DMS79 (cell line): Measurements from ENCODE around the gene LGALS7.
"Not testable (repeated sequence)": the region's sequence is repeated elsewhere in the genome, so short reads cannot be mapped to it uniquely, and the experiment has no call there.

Experiments
- DNase-seq: peaks from one replicate; lab custom pipeline; 2025; lab: John Stamatoyannopoulos, UW

Gene LGALS7

DNA sequence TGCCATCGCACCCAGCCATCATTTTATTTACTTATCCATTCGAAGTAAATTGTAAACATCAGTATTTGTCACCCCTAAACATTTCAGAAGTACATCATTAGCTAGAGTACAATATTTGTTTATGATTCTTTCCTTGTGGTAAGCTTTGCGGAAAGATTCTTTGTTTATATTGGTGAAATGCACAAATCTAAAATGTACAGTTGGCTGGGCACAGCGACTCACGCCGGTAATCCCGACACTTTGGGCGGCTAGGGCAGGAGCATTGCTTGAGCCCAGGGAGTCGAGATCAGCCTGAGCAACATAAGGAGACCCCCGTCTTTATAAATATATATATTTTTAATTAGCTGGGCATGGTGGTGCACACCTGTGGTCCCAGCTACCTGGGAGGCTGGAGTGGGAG, 25.8 kb upstream of the LGALS7 start:
- DNase-seq, result no peak

DNA sequence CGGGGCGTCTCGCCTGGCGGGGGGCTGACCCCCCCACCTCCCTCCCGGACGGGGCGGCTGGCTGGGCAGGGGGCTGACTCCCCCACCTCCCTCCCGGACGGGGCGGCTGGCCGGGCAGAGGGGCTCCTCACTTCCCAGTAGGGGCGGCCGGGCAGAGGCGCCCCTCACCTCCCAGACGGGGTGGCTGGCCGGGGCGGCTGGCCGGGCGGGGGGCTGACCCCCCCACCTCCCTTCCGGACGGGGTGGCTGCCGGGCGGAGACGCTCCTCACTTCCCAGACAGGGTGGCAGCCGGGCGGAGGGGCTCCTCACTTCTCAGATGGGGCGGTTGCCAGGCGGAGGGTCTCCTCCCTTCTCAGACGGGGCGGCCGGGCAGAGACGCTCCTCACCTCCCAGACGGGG, 24.5 kb upstream of the LGALS7 start:
- not testable (repeated sequence) for DNase-seq

DNA sequence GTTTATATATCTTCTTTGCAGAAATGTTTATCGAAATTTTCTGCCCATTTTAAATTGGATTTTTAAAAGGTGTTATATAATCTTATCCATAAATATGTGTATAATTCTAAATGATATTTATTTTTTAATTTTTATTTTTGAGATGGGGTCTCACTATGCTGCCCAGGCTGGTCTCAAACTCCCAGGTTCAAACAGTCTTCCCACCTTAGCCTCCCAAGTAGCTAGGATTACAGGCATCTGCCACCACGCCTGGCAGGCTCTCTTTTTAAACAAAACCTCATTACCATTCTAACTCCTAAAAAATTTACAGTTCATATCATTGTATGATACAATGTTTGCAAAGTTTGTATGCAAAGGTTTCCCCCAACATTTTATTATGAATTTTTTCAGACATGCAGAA, 22.8 kb upstream of the LGALS7 start:
- no peak for DNase-seq

DNA sequence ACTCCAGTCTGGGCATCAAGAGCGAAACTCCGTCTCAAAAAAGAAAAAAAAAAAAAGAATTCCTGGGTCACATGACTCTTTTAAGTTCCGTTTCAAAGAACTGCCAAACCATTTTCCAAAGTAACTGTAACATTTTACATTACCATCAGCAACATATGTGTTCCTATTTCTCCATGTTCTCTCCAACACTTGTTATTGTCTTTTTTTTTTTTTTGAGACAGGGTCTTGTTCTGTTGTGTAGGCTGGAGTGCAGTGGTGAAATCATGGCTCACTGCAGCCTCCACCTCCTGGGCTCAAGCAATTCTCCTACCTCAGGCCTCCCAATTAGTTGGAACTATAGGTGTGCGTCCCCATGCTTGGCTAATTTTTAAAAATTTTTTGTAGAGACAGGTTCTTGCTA, 22.2 kb upstream of the LGALS7 start:
- no peak for DNase-seq

DNA sequence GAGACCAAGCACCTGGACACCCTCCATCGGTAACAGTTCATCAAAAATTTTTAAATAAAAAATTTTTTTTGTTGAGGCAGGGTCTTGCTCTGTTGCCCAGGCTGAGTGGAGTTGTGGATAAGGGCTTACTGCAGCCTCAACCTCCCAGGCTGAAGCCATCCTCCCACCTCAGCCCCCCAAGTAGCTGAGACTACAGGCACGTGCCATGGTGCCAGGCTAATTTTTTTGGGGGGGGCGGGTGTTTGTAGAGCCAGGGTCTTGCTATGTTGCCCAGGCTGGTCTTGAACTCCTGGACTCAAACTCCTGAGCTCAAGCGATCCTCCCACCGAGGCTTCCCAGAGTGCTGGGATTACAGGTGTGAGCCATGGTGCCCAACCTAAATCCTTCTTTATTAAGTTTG, 20.4 kb upstream of the LGALS7 start:
- no peak for DNase-seq

DNA sequence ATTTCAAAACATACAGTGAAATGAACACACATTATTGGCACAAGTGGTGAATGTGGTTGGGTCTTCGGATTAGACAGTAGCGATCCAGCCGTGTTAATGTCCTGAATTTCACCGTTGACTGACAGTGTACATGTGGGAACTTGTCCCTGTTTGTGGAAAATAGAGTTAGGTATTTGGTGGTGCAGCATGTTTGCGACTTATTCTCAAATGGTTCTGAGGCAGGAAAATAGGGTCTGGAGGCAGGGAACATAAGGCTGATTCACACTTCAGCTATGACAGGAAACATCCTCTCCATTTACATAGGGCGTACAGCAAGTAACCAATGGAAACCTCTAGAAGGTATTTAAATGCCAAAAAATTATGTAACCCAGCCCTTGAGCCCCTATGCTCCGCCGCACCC, 19.9 kb upstream of the LGALS7 start:
- peak; percentile 53 for DNase-seq

DNA sequence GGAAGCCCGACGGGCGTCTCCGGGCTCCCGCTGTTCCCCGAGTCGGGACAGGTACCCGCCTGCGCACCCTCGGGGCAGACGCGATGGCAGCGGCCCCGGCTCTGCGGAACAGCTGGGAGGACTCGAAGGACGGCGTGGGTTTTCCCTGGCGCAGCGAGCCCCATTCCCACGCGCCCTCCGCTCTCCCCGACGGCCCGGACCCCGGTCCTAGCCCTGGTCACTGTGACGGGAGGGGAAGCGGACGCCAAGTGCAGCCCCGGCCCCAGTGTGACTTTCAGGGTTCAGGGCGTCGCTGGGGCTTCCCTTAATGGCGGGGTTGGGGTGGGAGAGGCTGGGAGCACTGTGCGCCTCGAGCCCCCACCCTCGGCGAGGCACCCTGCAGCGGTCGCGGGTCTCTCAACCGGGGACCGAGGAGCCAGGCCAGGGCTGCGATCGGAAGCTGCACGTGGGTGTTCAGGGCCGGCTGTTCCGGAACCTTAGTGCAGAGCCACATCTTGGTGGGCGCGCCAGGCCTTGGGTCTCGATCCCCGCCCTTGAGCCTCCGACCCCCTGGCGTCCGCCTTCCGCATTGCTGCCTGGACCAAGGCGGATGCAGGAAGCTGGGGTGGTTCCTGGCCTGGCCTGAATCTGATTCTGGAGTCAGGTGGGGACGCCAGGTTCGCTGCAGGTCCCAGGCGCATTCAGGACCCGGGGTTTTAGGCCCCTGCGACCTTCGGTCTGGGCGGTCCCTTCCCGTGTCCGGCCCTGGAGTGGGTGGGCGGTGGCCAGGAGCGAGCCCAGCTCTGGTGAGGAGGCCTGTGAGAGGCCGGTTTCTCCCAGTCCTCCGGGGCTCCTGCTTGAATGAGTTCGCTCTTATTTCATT, 19.2 kb upstream of the LGALS7 start:
- DNase-seq, result no peak

DNA sequence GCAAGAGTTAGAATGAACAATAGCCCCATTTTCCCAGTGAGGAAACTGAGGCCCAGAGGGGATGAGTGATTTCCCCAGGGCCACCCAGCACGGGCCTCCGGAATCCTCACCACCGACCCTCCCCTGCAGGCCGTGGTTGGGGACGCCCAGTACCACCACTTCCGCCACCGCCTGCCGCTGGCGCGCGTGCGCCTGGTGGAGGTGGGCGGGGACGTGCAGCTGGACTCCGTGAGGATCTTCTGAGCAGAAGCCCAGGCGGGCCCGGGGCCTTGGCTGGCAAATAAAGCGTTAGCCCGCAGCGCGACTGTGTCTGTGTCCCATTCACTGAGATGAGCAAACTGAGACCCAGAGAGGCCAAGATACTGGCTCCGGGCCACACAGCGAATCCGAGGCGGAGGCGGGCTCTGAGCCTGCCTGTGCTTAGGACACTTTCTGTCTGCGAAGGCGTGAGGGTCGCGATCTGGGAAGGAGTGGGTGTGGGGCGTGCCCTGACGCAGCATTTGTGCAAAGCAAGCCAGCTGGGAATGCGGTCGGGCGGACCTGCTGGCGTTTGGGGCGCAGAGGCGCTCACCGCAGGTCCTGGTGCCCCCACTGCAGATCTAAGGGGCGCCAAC, 18.2 kb upstream of the LGALS7 start:
- not testable (repeated sequence) for DNase-seq

DNA sequence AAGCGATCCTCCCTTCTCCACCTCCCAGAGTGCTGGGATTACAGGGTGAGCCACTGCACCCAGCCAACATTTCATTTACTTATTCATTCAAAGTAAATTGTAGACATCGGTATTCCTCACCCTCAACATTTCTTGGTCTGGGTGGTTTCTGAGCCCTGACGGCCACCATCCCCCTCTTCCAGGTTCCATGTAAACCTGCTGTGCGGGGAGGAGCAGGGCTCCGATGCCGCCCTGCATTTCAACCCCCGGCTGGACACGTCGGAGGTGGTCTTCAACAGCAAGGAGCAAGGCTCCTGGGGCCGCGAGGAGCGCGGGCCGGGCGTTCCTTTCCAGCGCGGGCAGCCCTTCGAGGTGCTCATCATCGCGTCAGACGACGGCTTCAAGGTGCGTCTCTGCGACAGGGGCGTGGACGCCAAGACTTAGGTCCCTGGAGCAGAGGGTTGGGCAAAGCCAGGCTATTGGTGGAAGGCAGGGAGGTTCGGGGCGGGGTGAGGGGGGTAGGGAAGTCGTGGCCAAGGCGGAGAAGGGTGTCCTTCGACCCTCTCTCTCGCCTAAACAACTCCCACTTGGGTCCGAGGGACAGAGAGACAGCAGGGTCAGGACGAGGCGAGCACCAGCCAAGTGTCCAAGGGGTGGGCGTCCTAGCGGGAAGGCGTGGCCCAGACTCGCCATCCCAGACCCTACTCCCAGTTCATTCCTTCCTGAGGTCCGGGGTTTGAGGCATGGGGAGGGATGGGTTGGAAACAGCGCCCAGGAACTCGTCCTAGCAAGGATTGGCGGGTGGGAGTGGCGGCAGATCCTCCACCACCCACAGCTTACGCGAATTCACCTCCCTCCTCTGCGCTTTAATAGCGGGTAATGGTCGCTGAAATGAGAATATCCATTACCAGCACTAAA, 17.4 kb upstream of the LGALS7 start:
- not testable (repeated sequence) for DNase-seq

DNA sequence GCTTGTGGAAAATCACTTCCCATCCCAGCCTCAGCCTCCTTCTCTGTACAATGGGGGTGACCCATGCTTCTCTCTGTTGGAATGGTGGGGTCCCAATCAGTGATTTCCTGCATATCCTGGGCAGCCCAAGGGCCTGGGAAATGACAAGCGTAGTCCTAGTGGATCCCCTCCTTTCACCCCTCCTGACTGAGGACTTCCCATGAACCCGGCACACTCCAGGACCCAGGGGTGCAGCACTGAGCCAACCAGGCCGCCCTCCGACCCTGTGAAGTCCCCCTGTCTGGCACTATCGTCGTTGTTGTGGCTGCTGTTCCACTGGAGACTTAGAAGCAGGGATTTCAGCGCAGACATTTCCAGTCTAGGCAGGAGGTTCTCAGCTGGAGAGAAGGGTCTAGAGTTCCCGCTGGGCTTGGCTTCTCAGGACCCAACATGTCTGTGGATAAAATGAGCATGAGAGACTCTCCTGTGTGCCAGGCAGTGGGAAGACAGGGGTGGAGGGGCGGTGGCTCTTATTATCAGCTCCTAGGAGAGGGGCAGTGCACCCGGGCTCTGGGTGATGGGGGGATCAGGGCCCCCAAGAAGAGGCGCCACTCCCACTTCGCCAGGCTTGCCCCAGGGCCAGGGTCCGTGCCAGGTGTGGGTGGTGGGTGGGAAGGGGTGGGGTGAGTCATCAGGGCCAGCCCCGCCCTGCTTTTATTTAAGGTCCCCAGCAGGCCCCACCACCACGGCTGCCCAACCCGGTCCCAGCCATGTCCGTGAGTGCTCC, 15.3 kb upstream of the LGALS7 start, which contains the start of gene LGALS7B:
Gene LGALS7B, plus strand, starts transcription at position 723 of the 766 bp plus-strand sequence. Its CDS starts 27 bp downstream, at position 750.
- no peak for DNase-seq

DNA sequence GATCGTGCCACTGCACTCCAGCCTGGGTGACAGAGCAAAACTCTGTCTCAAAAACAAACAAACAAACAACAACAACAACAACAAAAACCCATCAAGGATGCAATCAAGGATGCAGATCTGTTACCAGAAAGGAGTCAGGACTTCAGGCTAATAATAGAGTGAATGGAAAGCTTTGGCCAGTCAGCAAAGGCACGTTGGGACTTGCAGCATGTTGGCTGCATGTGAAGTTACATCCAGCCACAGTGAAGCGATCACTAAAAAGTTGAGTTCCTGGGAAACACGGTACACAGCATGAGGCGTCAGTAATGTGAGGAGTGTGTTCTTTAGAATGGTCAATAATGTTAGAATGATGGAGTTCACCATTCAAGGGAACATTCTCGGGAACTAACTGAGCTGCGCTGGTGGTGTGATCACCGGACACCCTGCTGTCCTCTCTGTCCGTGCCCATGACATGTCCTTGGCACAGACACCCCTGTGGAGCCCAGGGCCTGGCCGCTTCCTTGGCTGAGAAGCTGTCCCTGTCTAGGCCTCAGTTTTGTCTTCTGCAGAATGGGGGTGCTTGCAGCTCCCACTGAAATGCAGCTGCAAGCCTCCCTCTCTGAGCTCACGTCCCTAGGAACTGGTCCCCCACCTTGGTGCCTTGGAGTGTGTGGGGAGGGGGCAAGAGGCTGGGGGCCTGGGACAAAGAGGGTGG, 13.4 kb upstream of the LGALS7 start:
- no peak for DNase-seq

DNA sequence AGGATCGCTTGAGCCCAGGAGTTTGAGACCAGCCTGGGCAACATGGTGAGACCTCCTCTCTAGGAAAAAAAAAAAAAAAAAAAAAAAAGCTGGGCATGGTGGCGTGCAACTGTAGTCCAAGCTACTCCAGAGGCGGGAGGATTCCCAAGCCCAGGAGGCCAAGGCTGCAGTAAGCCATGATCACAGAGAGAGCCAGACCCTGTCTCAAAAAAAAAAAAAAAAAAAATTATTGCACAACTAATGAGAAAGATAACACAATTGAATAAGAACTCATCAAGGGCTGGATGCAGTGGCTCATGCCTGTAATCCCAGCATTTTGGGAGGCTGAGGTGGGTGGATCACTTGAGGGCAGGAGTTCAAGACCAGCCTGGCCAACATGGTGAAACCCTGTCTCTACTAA, 12.7 kb upstream of the LGALS7 start:
- DNase-seq, result not testable (repeated sequence)

DNA sequence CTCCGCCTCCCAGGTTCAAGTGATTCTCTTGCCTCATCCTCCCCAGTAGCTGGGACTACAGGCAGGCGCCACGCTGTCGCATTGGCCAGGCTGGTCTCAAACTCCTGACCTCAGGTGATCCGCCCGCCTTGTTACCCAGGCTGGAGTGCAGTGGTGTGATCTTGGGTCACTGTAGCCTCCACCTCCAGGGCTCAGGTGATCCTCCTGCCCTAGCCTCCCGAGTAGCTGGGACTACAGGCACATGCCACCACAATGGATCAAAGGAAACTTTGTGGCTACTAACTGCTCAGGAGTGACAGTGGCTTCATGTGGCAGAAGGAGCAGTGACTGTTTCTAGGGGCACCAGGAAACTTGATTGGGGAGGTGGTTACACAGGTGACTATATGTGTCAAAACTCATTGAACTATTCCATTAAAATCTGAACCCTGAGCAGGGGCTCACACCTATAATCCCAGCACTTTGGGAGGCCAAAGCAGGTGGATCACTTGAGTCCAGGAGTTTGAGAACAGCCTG, 11.9 kb upstream of the LGALS7 start:
- DNase-seq, result no peak

DNA sequence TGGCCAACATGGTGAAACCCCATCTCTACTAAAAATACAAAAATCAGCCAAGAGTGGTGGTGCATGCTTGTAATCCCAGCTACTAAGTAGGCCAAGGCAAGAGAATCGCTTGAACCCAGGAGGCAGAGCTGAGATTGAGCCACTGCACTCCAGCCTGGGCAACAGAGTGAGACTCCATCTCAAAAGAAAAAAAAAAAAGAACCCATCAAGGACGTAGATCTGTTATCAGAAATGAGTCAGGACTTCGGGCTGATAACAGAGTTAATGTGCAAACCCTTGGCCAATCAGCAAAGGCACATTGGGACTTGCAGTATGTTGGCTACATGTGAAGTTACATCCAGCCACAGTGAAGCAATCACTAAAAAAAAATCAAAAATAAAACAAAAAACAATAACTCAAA, 10.9 kb upstream of the LGALS7 start:
- DNase-seq, result no peak

DNA sequence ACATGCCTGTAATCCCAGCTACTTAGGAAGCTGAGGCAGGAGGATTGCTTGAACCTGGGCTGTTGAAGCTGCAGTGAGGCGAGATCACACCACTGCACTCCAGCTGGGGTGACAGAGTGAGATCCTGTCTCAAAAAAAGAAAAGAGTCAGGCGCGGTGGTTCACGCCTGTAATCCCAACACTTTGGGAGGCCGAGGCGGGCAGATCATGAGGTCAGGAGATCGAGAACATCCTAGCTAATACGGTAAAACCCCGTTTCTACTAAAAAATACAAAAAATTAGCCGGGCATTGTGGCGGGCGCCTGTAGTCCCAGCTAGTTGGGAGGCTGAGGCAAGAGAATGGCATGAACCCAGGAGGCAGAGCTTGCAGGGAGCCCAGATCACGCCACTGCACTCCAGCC, 8.9 kb upstream of the LGALS7 start:
- DNase-seq, result not testable (repeated sequence)

DNA sequence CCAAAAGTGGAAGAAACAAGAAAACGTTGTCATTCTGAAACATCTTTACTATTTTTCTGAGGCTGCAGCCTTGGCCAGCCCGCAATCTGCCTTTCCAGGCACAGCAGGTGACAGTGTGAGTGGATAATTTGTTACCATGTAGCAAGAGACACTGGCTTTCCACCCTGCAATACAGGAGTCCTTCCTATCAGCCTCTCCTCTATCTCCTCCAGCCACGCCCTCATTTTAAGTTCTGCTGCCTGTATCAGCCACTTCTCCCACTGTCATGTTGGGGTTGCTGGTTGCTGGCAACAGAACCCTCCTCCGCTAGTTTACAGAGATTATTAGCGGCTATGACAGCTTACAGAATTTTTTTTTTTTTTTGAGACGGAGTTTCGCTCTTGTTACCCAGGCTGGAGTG, 7.7 kb upstream of the LGALS7 start:
- no peak for DNase-seq

DNA sequence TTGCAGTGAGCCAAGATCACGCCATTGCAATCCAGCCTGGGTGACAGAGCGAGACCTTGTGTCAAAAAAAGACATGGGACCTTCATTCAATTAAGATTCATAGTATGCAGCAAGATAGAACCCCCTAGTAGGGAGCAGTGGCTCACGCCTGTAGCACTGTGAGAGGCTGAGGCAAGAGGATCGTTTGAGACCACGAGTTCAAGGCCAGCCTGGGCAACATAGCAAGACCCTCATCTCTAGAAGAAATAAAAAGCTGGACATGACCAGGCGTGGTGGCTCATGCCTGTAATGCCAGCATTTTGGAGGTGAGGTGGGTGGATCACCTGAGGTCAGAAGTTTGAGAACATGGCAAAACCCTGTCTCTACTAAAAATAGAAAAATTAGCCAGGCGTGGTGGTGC, 7.1 kb upstream of the LGALS7 start:
- DNase-seq, result no peak

DNA sequence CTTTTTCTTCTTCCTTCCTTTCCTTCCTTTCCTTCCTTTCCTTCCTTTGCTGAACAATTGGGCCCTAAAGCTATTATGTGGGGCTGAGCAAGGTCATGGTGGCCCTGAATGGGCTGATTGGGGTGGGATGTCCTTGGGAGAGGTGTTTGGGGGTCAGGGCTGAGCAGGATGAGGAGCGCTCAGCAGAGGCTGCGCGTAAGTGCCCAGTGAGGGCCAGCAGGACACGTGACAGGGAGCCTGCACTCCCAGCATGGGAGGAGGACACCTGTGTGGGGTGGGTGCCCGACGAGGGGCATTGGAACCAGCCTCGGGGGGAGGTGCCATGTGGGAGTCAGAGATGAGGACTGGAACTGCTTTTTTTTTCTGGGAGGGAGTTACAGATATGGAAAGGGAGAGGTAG, 5.4 kb upstream of the LGALS7 start:
- no peak for DNase-seq

DNA sequence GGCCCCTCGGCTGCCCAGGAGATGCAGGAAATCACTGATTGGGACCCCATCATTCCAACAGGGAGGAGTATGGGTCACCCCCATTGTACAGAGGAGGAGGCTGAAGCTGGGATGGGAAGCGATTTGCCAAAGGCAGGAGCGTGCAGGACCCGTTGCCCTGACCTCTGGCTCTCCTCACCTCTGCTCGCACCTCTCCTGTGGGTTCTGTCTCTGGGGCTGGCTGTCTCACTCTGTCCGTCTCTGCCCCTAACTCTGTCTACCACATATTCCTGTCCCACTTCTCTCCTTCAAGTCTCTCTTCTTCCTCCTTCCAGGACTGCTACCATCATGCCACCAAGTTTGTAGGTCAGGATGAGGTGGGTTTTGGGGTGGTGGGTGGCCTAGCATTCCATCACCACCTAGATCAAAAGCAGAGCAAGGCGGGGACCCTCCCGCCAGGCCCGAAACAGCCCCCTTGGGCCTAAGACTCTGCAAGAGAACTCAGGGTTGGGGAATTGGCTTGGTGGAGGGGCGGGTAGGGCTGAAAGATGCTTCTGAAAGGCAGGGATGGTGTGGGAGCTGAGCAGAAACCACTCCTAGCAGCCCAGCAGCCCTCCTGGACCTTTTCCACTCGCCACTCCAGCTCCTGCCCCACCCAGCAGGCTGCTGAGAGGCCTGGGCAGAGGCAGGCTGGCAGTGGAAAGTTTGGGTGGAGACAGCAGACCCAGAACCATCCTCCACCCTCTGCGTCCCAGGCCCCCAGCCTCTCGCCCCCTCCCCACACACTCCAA, 1.0 kb upstream of the LGALS7 start:
- DNase-seq, result no peak

DNA sequence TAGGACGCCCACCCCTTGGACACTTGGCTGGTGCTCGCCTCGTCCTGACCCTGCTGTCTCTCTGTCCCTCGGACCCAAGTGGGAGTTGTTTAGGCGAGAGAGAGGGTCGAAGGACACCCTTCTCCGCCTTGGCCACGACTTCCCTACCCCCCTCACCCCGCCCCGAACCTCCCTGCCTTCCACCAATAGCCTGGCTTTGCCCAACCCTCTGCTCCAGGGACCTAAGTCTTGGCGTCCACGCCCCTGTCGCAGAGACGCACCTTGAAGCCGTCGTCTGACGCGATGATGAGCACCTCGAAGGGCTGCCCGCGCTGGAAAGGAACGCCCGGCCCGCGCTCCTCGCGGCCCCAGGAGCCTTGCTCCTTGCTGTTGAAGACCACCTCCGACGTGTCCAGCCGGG, 1.7 kb downstream of the LGALS7 start:
- not testable (repeated sequence) for DNase-seq
